Suprapubic skin (tissue), 4 donors: ENCODE results near the gene HYAL2. TPM values are rescaled to one million over a fixed set of nuclear protein-coding genes. Genes with fewer than 3 reads are reported as not detected.

ENCODE experiments used
- DNase-seq, 2 donors: peaks; one replicate each; pipeline ENCODE4 v3.0.0-alpha.2; 2019; ENCODE audit warnings: low spot score in 2 of 2
- H3K27ac ChIP-seq: fragments of 200-600 bp; sonication (generic); one replicate; pipeline ENCODE4 v1.5.1; 2019
- H3K27me3 ChIP-seq: fragments of 200-600 bp; sonication (generic); one replicate; pipeline ENCODE4 v1.5.1; 2019
- H3K36me3 ChIP-seq: fragments of 200-600 bp; sonication (generic); one replicate; pipeline ENCODE4 v1.5.1; 2019
- H3K4me1 ChIP-seq: fragments of 200-600 bp; sonication (generic); one replicate; pipeline ENCODE4 v1.5.1; 2019
- H3K4me3 ChIP-seq: fragments of 200-600 bp; sonication (generic); one replicate; pipeline ENCODE4 v1.5.1; 2019; ENCODE audit warnings: mild to moderate bottlenecking
- H3K9me3 ChIP-seq: fragments of 200-600 bp; sonication (generic); one replicate; pipeline ENCODE4 v1.5.1; 2019
- CTCF ChIP-seq, 2 donors: fragments of 200-600 bp in 1 of 2; fragments of 450-650 bp in 1 of 2; sonication (generic) in 1 of 2; IDR thresholded peaks; one replicate each; pipeline ENCODE4 v1.5.1; 2016 to 2019; ENCODE audit warnings: antibody characterized with exemption in 2 of 2, mild to moderate bottlenecking in 1 of 2, moderate library complexity in 1 of 2
- EP300 ChIP-seq: sonication (generic); formaldehyde crosslinking; IDR thresholded peaks from one replicate; pipeline ENCODE4 v1.6.1; 2017; ENCODE audit warnings: antibody characterized with exemption
- POLR2A ChIP-seq, 2 donors: fragments of 450-650 bp; IDR thresholded peaks; one replicate each; pipeline ENCODE4 v1.6.1; 2017; ENCODE audit warnings: antibody characterized with exemption in 2 of 2, mild to moderate bottlenecking in 2 of 2, moderate library complexity in 2 of 2
- POLR2AphosphoS5 ChIP-seq, 3 donors: sonication (generic); formaldehyde crosslinking; IDR thresholded peaks; one replicate each; pipeline ENCODE4 v1.6.1; 2017; ENCODE audit warnings: antibody characterized with exemption in 3 of 3
- WGBS: methylation state at CpG from one replicate; pipeline ENCODE4 v1.1.5; 2018; 5-methylcytosine and 5-hydroxymethylcytosine counted together
- total RNA-seq, 4 donors: library from RNA; depleted of rRNA; stranded (reverse); fragments of >200 nt; gene quantifications; one replicate each; pipeline ENCODE4 v1.1.0, GENCODE V29; 2016

HYAL2 gene
- total RNA-seq, 4 donors from 2014 or later = 47.7 to 87.0 (median 80.3) TPM

- Histone ChIP-seq H3K4me3 (peak overlapping the region; percentile 97), H3K27ac (peak overlapping the region; percentile 93), H3K36me3 (peaks cover 32% of the 10 kb centered on the region), H3K4me1 (peaks cover 48% of the 10 kb centered on the region), H3K27me3 (no peaks in the 10 kb centered on the region), H3K9me3 (no peaks in the 10 kb centered on the region)
- TF ChIP-seq POLR2AphosphoS5 (IDR thresholded peaks at IDR 0.05) = no peak
- no peak for TF ChIP-seq POLR2A (IDR thresholded peaks at IDR 0.05)
- no peak for TF ChIP-seq EP300
- no peak for TF ChIP-seq CTCF (IDR thresholded peaks at IDR 0.05)
- WGBS = 48% methylated on average over 10 of the region's 24 CpGs
- DNase-seq = no peak
Observed at GRCh38 chr3:50358355-50358910, 35.9 kb upstream of the HYAL2 start.

- Histone ChIP-seq H3K4me3 (peak overlapping the region; percentile 97), H3K27me3 (no peaks in the 10 kb centered on the region), H3K36me3 (peaks cover 38% of the 10 kb centered on the region), H3K9me3 (no peaks in the 10 kb centered on the region), H3K4me1 (peaks cover 56% of the 10 kb centered on the region), H3K27ac (peak overlapping the region; percentile 5)
- 60% methylated on average over 1 of the region's 1 CpG for WGBS
- DNase-seq = no peak
- TF ChIP-seq POLR2AphosphoS5 (IDR thresholded peaks at IDR 0.05) (no peak), EP300 (no peak), POLR2A (IDR thresholded peaks at IDR 0.05) (no peak), CTCF (IDR thresholded peaks at IDR 0.05) (no peak)
Observed at GRCh38 chr3:50357481-50357880, 34.9 kb upstream of the HYAL2 start.

GRCh38 chr3:50356553-50356952 is 34.0 kb upstream of the HYAL2 start:
- DNase-seq = no peak
- 46% methylated on average over 5 of the region's 5 CpGs for WGBS
- no peak for TF ChIP-seq POLR2AphosphoS5 (IDR thresholded peaks at IDR 0.05)
- no peak for TF ChIP-seq POLR2A (IDR thresholded peaks at IDR 0.05)
- TF ChIP-seq CTCF (IDR thresholded peaks at IDR 0.05) = no peak
- no peak for TF ChIP-seq EP300
- Histone ChIP-seq H3K9me3 (no peaks in the 10 kb centered on the region), H3K27me3 (no peaks in the 10 kb centered on the region), H3K36me3 (peaks cover 38% of the 10 kb centered on the region), H3K4me3 (peak overlapping the region; percentile 97), H3K27ac (peak overlapping the region; percentile 13), H3K4me1 (peaks cover 61% of the 10 kb centered on the region)

GRCh38 chr3:50355829-50356552 is 33.4 kb upstream of the HYAL2 start:
- Histone ChIP-seq H3K4me1 (peaks cover 67% of the 10 kb centered on the region), H3K4me3 (peak overlapping the region; percentile 97), H3K27ac (no peak overlapping the region), H3K9me3 (no peaks in the 10 kb centered on the region), H3K27me3 (no peaks in the 10 kb centered on the region), H3K36me3 (peaks cover 38% of the 10 kb centered on the region)
- no peak for DNase-seq
- WGBS = 50% methylated on average over 5 of the region's 5 CpGs
- TF ChIP-seq POLR2A (IDR thresholded peaks at IDR 0.05) (no peak), CTCF (IDR thresholded peaks at IDR 0.05) (no peak), EP300 (no peak)

- H3K9me3 ChIP-seq = no peaks in the 10 kb centered on the region
- no peak overlapping the region for H3K4me3 ChIP-seq
- H3K27me3 ChIP-seq = no peaks in the 10 kb centered on the region
- no CpG with 5 or more reads among the region's 7 CpGs for WGBS
- peaks cover 38% of the 10 kb centered on the region for H3K36me3 ChIP-seq
- H3K27ac ChIP-seq = no peak overlapping the region
- H3K4me1 ChIP-seq = peaks cover 75% of the 10 kb centered on the region
- no peak for DNase-seq
- no peak for TF ChIP-seq POLR2AphosphoS5 (IDR thresholded peaks at IDR 0.05)
- no peak for TF ChIP-seq CTCF (IDR thresholded peaks at IDR 0.05)
- no peak for TF ChIP-seq EP300
- no peak for TF ChIP-seq POLR2A (IDR thresholded peaks at IDR 0.05)
Observed at GRCh38 chr3:50354850-50355249, 32.3 kb upstream of the HYAL2 start.
